ENCODE data around the gene RASA1. TPM values are rescaled to one million over a fixed set of nuclear protein-coding genes. Genes with fewer than 3 reads are reported as not detected.
"Not testable (repeated sequence)": the region's sequence is repeated elsewhere in the genome, so short reads cannot be mapped to it uniquely, and the experiment has no call there.

Gene RASA1
- polyA plus RNA-seq, 12 donors: 26.2 to 48.4 (median 35.3) TPM; not detected in 1

DNA sequence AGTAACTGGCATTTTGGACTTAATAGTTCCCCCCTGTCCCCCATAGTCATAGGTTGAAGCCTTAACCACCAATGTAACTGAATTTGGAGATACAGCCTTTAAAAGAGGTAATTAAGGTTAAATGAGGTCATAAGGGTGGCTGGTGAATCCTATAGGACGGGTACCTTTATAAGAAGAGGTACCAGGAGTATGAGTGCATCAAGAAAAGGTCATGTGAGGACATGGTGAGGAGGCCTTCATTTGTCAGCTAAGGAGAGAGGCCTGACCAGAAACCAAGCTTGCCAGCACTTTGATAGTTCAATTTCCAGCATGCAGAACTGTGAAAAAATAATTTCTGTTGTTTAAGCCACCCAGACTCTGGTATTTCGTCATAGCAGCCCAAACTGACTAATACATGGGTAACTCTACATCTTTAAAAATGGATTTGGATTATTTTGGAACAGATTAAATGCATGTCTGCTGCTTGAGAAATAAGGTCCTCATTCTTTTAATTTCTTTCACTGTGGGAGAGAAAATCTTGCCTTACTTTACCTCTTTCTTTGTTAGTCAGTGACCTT lies 9.7 kb downstream of the RASA1 start:
- DNase-seq: no peak

DNA sequence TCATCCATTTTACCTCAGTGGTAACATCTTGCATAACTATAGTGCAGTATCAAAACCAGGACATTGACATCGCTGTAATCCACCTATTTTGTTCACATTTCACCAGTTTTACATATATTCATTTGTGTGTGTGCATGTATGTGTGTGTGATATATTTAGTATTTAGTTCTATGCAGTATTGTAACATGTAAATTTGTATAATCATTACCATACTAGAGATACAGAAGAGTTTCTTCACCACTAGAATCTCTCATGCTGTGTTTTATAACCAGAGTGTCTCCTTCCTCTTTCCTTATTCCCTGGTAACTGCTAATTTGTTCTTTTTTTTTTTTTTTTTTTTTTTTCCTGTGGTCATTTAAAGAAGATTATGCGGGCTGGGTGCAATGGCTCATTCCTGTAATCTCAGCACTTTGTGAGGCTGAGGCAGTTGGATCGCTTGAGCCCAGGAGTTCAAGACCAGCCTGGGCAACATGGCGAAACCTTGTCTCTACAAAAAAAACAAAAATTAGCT lies 11.0 kb downstream of the RASA1 start:
- DNase-seq: no peak

DNA sequence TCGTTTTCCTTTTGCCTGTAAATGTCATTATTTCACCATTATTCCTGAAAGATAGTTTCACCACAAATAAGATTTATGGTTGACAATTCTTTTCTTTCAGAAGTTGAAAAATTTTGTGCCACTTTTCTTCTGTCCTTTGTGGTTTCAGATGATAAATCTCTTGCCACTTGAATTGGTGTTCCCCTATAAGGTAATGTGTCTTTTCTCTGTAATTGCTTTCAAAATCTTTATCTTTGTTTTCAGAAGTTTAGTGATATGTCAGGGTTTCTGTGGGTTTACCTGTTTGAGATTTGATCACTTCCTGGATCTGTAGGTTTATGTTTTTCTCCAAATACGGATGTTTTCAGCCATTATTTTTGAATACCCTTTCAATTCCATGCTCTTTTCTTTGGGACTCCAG lies 14.6 kb downstream of the RASA1 start:
- DNase-seq: no peak

DNA sequence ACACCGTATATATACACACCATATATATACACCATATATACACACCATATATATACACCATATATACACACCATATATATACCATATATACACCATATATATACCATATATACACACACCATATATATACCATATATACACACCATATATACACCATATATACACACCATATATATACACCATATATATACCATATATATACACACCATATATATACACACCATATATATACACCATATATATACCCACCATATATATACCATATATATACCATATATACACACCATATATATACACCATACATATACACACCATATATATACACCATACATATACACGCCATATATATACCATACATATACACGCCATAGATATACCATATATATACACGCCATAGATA lies 19.6 kb downstream of the RASA1 start:
- not testable (repeated sequence) for DNase-seq

DNA sequence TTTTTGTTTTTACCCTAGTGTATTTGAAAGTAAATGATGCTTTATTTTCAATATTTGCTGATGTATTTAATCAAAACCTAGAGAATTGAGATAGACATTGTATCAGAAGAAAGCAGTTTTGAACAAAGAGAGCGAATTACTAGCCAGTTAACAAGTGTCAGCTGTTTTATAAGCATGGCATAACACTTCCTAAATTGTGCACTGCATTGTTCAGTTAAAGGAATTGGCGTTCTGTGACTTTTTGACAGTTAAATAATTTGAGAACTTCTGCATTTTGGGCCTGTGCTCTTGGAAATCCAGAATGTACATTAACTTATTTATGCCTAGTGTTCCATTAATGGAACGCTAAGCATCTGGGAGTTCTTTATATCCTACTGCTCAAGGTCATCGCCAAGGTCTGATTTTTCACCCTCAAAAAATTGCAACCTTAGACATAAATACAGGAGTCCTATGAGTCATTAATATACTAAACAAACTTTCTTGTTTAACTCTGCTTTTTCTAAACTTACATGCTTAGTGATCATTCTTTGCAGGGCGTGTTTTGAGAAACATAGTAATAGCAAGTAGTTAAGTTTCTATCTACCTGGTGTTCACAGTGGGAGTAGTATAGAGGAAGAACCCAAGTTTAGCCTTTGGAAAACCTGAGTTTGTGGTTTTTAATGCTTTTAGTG lies 31.1 kb downstream of the RASA1 start:
- DNase-seq: no peak

DNA sequence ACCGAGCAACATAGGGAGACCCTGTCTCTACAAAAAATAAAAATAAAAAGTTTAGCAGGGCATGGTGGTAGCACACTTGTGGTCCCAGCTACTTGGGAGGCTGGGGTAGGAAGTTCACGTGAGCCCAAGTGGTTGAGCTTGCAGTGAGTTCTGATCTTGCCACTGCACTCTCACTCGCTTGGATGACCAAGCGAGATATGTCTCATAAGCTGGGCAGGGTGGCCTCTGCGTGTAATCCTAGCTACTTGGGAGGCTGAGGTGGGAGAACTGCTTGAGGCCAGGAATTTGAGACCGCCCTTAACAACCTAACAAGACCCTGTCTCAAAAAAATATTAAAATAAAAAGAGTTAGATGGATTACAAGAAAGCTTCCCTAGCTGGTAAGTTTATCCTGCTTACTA lies 32.5 kb downstream of the RASA1 start:
- DNase-seq: no peak

DNA sequence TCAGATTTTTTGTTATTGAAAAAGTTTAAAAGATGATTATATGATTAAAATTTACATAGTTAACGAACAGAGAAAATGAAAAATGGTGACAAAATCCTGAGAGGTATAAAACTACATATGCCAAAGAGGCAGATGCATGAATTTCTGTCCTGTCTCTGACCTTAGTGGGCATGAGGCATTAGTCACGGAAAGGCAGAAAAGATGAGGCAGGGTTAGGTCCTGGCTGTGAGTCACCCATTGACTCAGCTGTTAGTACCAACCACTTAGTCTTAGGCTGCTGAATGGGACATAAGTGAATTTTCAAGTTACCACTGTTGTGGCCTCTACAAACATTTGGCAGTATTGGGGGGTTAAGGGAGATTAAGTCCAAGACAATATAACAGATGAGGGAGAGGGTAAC lies 33.1 kb downstream of the RASA1 start:
- DNase-seq: no peak

DNA sequence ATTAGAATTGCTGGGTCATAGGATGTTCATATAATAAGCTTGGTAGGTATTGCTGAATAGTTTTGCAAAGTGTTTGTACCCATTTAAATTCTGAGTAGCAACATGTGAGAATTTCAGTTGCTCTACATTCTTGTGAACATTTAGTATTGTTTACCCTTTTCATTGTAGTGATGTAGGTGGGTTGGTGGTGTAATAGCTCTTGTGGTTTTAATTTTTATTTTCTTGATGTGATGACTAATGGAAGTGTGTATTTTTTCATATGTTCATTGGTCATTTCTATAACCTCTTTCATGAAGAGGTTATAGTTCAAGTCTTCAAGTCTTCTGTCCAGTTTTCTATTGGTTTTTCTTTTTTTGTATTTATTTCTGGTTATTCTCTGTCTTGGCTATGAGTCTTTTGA lies 34.4 kb downstream of the RASA1 start:
- DNase-seq: no peak

DNA sequence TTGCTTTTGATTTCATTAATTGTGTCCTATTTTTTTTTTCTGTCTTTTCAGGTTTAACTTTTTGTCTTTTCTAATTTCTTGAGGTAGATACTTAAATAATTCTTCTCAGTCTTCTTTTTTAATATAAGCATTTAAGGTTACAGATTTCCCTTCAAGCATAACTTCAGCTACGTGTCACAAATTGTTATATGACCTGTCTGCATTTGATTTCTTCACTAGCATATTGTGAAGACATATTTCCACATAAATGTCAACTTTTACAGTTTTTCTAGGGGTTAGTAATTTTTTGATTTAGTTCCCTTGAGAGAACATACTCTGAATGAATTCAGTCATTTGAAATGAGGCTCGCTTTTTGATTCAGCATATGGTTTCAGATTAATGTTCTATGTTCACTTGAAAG lies 35.6 kb downstream of the RASA1 start:
- no peak for DNase-seq

DNA sequence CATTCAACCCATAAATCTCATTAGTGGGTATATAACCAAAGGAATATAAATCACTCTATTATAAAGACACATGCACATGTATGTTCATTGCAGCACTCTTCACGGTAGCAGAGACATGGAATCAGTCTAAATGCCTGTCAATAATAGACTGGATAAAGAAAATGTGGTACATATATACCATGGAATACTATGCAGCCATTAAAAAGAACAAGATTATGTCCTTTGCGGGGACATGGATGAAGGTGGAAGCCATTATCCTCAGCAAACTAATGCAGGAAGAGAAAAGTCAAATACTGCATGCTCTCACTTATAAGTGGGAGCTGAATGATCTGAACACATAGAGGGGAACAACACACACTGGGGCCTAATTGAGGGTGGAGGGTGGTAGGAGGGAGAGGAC lies 38.4 kb downstream of the RASA1 start:
- DNase-seq: not testable (repeated sequence)

DNA sequence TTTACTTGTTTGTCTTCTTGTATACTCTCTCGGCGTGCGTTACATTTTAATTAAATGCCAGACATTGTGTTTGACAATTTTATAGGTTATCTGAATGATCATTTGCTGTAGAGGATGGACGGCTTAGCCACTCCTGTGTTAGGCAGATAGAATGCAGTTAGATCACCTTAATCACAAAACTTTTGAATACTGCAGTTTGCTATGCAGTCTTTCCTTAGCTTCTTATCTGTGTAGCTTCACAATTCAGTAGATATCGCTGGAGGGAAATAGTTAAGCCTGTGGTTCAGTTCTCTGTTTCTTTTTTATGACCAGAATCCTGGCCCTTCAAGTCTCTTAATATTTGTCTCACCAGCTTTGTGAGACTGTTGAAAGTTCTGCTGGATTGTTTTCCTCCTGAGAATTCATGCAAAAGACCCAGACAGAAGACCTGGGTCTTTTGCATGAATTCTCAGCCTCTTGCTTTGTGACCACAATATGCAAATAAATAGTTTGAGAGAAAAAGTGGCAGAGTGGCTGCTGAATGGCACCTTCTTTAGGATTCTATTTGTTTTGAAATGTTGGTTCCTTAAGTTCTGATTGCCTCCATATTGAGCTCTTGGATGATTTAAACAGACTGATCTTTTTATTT lies 40.2 kb downstream of the RASA1 start:
- DNase-seq: no peak

DNA sequence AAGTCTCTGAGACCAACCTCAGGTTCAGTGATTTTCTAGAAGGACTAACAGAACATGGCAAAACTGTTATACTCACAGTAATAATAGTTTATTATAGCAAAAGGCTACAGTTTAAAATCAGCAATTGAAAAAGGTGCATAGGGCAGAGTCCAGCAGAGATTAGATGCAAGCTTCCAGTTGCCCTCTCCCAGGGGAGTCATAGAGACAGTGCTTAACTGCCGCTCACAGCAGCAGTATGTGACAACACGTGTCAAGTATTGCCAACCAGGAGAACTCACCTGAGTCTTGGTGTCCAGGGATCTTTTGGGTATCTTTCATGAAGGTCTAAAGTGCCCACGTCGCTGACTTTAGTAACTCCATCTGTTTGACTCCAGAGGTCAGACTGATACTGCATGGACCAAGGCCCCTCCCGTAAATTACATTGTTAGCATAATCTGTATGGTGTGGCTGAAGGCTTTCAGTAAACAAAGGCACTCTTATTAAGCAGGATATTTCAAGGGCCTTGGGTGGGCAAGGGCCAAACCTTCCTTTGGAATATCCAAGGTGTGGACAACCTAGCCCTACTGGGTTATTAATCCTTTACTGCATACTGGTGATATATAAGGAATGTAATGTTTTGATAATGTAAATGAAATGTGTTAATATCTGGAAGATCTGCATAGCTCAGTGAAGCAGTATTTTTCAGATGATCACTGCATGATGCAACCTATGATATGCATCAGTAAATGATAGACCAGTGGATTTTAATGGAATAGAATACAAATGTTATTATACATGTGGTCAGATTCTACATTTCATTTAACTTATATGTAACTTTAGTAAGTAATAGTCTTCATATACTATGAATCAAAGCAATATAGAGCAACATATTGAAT lies 44.0 kb downstream of the RASA1 start:
- DNase-seq: no peak

DNA sequence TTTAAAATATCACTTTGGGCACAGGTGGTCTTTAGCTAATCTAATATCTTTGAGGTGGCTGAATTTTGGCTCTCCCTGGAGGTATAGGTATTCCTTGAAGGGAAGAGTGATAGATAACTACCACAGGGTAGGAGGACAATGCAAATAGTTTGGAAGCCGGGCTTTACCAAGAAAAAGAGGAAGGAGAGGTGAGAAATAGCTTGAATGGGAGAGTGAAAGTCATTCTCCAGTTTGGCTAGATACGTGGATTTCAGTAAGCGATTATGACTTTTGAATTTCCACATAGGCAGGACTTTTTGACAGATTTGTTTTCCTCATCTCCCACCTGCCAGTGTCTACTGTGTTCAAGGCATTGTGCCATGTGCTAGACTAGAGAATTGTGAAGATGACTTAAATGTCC lies 45.5 kb downstream of the RASA1 start:
- no peak for DNase-seq

DNA sequence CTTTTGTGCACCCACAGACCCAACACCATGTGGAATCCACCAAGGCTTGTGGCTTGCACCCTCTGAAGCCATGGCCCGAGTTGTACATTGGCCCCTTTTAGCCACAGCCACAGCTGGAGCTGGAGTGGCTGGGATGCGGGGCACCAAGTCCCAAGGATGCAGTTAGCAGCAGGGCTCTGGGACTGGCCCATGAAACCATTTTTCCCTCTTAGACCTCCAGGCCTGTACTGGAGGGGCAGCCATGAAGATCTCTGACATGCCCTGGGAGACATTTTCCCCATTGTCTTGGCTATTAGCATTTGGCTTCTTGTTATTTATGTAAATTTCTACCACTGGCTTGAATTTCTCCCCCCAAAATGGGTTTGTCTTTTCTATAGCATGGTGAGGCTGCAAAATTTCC lies 51.8 kb downstream of the RASA1 start:
- DNase-seq: no peak

DNA sequence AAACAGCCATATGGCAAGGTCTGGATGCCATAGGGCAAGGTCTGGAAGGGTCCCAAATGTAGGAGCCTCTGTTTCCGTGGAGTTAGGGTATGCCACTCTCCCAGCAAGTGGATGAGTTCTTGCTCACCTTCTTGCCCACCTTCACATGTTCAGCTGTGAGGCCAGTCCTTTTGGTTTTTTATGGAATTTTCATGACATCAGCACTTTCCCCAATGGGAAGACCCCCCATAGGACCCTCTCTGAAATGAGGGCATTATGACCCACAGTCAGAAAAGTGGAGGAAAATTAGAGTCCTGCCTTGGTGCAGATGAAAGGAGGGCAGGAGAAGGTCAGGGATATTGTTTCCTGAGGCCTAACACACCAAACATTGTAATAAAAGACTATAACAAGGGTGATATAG lies 53.9 kb downstream of the RASA1 start:
- DNase-seq: no peak

DNA sequence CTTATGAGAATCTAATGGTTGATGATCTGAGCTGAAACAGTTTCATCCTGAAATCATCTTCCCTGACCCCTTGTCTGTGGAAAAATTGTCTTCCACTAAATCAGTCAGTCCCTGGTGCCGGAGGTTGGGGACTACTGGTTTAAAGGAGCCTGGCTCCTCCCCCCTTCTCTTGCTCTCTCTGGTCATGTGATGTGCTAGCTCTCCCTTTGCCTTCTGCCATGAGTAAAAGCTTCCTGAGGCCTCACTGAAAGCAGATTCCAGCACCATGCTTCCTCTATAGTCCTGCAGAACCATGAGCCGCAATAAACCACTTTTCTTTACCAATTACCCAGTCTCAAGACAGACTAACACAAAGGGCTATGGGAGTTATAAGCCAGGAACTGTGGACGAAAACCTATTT lies 54.7 kb downstream of the RASA1 start:
- DNase-seq: no peak

DNA sequence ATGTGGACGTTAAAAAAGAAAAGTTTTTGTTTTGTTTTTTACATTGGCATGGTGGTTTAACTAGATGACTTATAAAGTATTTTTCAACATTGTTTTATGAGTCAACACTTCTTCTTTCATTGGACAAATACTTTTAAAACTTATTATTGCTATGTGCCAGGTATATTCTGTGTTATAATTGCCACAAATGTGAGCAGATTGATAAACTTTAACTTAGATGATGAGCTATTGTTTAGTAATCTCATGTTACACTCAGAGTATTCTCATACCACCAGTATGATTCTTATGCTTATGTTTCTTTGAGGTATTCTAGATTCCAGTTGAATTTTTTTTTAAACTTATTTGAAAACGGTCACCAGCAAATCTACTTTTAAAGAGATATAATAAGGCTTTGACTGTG lies 60.3 kb downstream of the RASA1 start:
- no peak for DNase-seq

DNA sequence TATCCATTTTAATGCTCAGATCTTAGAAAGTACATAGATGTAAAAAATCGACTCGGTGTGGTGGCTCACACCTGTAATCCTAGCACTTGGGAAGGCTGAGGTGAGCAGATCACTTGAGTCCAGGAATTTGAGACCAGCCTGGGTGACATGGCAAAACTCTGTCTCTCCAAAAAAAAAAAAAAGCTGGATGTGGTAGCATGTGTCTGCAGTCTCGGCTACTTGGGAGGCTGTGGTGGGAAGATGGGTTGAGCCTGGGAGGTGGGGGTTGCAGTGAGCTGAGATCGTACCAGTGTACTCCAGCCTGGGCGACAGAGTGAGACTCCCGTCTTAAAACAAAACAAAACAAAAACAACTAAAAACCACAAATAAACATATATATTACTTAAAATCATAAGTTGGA lies 61.4 kb downstream of the RASA1 start:
- DNase-seq: no peak

DNA sequence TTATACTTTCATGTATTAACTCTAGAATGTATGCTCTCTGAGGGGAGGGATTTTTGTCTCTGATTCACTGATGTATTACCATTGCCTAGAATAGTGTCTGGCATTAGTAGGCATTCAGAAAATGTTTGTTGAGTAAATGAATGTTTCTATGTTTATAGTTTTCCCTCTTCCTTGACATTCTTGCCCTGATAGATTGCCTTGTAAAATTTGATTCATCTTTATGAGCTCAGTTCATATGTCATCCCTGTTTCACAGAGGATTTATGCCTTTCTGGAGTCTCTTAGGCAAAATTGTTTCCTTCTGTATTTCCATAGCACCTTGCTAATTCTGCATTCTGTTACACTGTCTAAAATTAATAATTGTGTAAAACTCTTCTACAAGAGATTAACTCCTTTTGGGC lies 72.3 kb downstream of the RASA1 start:
- no peak for DNase-seq

DNA sequence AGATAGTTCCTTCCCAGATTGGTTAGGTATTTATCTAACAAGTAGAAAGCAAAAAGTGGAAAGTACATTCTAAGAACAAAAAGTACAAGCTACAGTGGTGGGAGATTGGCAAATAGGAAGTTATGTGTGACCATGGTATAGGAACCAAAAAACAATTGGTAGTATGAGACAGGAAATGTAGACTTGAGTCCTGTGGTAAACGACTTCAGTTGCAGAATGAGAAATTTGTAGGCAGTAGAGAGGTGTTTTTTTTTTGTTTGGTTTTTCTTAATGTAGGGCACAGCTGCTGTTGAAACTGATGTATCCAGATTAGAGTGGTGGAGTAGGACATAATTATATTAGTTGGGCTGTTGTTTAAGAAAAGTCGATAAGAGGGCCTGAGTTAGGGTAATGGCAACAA lies 73.0 kb downstream of the RASA1 start:
- DNase-seq: no peak

DNA sequence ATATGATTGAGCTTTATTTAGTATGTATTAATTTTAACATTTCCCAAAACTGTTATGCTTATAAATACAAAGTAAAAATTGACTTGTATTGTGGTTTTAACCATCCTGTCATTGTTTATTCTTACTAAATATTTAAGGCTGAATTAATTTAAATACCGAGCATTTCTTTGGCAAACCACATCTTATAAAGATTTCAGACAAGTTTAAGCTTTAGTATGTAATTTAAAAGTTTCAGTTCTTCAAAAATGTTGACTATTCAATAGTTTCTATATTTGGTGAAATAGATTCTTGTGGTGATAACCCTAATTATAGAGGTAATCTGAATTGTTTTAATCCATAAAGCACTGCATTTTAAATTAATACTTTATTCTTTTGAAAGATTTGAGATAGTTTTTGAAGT lies 79.6 kb downstream of the RASA1 start:
- no peak for DNase-seq

DNA sequence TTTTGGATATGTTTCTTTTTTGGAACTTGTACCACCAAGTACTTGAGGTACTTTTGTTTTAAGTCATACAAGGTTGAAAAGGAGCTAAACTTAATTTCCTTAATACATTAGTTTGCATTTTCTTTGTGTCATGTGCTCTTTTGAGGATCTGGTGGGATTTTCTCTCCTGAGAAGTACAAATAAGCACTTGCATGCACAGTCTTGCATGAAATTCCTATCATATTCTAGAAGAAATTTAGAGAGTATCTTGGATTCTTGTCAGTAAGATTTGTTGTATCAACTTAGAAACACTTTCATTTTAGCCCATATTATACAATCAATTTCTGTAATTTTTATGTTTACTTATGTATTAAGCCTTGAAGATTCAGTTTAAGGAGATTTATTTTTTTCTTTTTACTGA lies 80.2 kb downstream of the RASA1 start:
- DNase-seq: no peak

DNA sequence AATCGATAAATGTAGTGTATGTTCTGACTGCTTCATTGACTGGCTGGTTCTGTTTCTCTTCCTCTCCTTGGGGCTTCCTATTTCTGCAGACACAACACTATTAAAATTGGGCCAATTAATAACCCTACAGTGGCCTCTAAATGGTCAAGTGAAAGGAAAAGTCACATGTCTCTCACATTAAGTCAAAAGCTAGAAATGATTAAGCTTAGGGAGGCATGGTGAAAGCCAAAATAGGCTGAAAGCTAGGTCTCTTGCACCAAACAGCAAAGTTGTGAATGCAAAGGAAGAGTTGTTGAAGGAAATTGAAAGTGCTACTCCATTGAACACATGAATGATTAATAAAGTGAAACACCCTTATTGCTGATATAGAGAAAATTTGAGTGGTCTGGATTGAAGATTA lies 86.8 kb downstream of the RASA1 start:
- no peak for DNase-seq

All from muscle of arm (tissue), 12 donors.